Skeletal muscle tissue (tissue), 4 donors: Measurements from ENCODE around the gene MLLT6. TPM values are rescaled to one million over a fixed set of nuclear protein-coding genes. Genes with fewer than 3 reads are reported as not detected.

ENCODE experiments used
- H3K27ac ChIP-seq: one replicate; pipeline ENCODE4 v1.7.0; 2013; ENCODE audit warnings: mild to moderate bottlenecking, low read depth, low read length, inconsistent platforms
- H3K27me3 ChIP-seq, 3 donors: one replicate each; pipeline ENCODE4 v1.7.0; 2013; ENCODE audit warnings: low read length in 3 of 3; ENCODE audit not compliant: control insufficient read depth in 3 of 3, insufficient read depth in 3 of 3
- H3K36me3 ChIP-seq, 3 donors: one replicate each; pipeline ENCODE4 v1.7.0; 2013; ENCODE audit warnings: low read length in 3 of 3; ENCODE audit not compliant: control insufficient read depth in 3 of 3, insufficient read depth in 3 of 3
- H3K4me1 ChIP-seq, 3 donors: one replicate each; pipeline ENCODE4 v1.7.0; 2013; ENCODE audit warnings: low read length in 3 of 3, mild to moderate bottlenecking in 3 of 3; ENCODE audit not compliant: control insufficient read depth in 3 of 3, insufficient read depth in 3 of 3
- H3K4me3 ChIP-seq, 3 donors: one replicate each; pipeline ENCODE4 v1.7.0; 2013; ENCODE audit warnings: low read length in 3 of 3
- H3K9ac ChIP-seq, 3 donors: one replicate each; pipeline ENCODE4 v1.7.0; 2013; ENCODE audit warnings: low read length in 3 of 3, mild to moderate bottlenecking in 3 of 3, moderate library complexity in 2 of 3, low read depth in 1 of 3
- H3K9me3 ChIP-seq, 3 donors: one replicate each; pipeline ENCODE4 v1.7.0; 2013; ENCODE audit warnings: low read length in 3 of 3; ENCODE audit not compliant: control insufficient read depth in 3 of 3
- total RNA-seq: library from RNA; depleted of rRNA; stranded (reverse); fragments of >200 nt; gene quantifications from one replicate; pipeline ENCODE4 v1.2.3, GENCODE V29; 2014
- donor health status: Osteomylitis.

Gene MLLT6
- total RNA-seq, 1 donor from 2014 or later = 16.2 TPM

DNA sequence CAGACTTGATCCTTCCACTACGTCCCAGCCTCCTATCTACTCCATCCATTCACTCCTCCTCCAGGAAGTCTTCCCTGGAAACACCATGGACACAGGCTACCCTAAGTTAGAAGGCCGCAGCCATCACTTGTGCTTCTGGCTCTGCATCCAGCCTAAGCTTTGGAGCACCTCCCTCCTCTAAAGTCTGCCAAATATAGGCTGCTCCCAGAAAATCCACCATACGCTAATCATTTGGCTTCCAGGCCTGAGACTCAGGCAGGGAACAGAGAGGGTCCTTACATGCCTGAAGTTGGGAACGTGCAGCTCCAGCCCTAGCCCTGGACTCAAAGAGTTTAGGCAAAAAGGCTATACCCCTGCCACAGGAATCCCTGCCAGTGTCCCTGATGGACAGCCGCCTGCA is 36.4 kb downstream of the MLLT6 start:
- H3K4me1 ChIP-seq = peaks cover 23 to 34% (median 30%) of the 10 kb centered on the region in 3 donors
- peak overlapping the region in 1 of 3 donors; percentile 38 for H3K4me3 ChIP-seq
- peaks cover 0 to 14% (median 12%) of the 10 kb centered on the region in 3 donors for H3K36me3 ChIP-seq
- peaks cover 14 to 23% (median 19%) of the 10 kb centered on the region in 3 donors for H3K27me3 ChIP-seq
- H3K9me3 ChIP-seq = no peaks in the 10 kb centered on the region
- H3K9ac ChIP-seq = peak overlapping the region; percentile 56 to 62 (median 57)
- H3K27ac ChIP-seq = peak overlapping the region; percentile 76

DNA sequence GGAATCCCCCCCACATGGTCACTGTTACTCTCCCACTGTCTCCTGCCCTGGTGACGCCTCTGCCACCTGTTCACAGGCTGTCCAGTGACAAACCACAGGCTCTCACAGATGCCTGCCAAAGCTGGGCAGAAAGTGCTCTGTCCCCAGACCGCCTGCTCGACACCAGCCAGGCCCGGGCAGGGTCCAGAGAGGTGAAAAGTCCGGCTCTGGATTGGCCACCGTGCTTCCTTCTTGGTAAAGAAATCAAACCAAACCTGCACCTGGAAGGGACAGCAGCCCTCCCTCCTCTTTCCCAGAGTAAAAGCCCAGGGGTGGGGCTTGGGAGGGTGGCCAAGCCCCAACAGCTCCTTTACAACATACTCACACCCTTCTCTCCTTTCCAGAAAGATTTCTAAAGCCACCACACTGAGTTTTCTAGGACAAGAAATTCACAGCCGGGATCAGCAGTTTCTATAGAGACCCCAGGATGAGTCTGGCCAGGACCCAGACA is 36.9 kb downstream of the MLLT6 start:
- Histone ChIP-seq H3K27ac (peak overlapping the region; percentile 76), H3K4me1 (peaks cover 25 to 39% (median 34%) of the 10 kb centered on the region in 3 donors), H3K9me3 (no peaks in the 10 kb centered on the region), H3K27me3 (peaks cover 14 to 25% (median 24%) of the 10 kb centered on the region in 3 donors), H3K9ac (peak overlapping the region; percentile 56 to 62 (median 57)), H3K4me3 (peak overlapping the region in 1 of 3 donors; percentile 38), H3K36me3 (peaks cover 0 to 14% (median 12%) of the 10 kb centered on the region in 3 donors)

DNA sequence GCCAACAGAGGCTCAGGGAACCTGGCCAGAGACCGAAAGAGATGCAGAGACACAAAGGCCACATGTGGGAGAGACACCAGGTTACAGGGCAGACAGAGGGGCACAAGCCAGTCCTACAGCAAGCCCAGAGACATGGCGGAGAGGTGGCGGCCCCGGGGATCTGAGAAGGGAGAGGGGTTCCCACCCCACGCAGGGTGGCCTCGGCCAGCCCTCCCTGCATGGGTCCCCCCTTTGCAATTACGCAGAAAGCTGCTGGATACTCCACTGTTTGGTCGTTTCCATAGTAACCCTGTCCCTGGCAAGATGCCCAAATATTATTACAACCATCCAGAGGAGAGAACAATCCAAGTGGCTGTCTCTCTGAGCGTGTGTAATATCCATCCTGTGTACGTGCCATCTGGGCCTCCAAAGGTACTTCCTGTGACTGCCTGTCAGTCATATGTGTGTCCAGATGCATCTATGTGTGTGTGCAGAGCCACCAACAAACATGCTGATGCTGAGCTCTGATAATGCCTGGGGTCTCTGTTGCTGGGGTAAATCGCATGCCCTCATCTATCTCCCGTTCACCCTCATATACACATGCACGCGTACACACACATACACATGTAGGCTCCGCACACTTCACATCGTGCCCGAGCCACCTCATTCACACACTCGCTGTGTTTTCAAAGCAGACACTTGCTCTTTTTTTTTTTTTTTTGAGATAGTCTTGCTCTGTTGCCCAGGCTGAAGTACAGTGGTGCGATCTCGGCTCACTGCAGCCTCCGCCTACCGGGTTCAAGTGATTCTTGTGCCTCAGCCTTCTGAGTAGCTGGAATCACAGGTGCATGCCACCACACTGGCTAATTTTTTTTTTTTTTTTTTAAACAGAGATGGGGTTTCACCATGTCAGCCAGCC is 37.6 kb downstream of the MLLT6 start:
- H3K9ac ChIP-seq = peak overlapping the region in 2 of 3 donors; percentile 56 to 62
- peak overlapping the region; percentile 76 for H3K27ac ChIP-seq
- peaks cover 15 to 26% (median 26%) of the 10 kb centered on the region in 3 donors for H3K27me3 ChIP-seq
- peaks cover 26 to 42% (median 34%) of the 10 kb centered on the region in 3 donors for H3K4me1 ChIP-seq
- H3K36me3 ChIP-seq = peaks cover 0 to 12% (median 12%) of the 10 kb centered on the region in 3 donors
- H3K4me3 ChIP-seq = peak overlapping the region in 1 of 3 donors; percentile 17
- no peaks in the 10 kb centered on the region for H3K9me3 ChIP-seq

DNA sequence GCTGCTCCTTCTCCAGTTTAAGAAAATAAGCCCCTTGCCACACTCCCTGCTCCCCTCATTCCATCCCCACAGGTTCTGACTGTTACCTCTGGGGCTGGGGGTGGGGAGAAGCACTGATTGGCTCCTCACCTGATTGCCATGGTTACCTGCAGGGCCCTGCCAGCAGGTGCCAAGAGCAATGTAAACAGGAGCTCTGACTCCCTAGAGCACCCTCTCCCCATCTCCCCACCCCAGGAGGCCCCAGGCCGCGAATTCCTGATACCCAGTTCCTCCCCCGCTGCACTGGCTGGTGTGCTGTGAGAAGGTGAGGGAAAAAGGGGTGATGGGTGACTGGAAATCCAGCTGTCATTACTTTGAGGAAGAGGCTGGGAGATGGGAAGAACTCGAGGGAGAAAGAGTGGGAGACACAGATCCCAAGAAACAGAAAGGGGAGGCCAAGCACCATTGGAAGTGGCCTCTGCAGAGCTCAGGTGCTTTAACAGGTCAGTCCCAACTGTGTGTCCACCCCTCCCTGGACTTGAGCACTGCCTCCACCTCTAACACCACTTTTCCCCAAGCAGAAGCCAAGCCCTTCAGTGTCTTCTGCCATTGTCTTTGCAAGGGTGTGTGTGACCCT is 38.6 kb downstream of the MLLT6 start:
- peaks cover 19 to 32% (median 28%) of the 10 kb centered on the region in 3 donors for H3K27me3 ChIP-seq
- no peak overlapping the region for H3K4me3 ChIP-seq
- no peak overlapping the region for H3K27ac ChIP-seq
- no peaks in the 10 kb centered on the region for H3K9me3 ChIP-seq
- peaks cover 33 to 47% (median 37%) of the 10 kb centered on the region in 3 donors for H3K4me1 ChIP-seq
- no peak overlapping the region for H3K9ac ChIP-seq
- H3K36me3 ChIP-seq = peaks cover 0 to 8% (median 8%) of the 10 kb centered on the region in 3 donors

DNA sequence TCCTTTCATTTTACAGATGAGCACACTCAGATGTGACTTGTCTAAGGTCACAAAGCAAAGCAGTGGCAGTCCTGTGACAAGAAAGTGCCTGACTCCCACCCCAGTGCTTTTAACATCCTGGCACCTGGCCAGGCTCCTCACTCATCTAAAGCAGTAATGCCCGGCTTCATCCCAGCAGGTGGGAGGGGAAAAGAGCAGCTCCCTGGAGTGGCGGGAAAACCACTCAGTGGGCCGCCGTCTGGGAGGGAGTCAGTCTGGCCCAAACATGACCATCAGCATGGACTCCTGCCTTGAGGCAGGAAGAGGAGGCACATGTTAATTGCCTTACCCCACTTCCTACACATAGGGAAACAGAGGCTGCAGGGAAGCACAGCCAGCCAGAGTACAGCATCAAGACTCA is 40.5 kb downstream of the MLLT6 start:
- H3K4me1 ChIP-seq = peaks cover 50 to 65% (median 51%) of the 10 kb centered on the region in 3 donors
- no peaks in the 10 kb centered on the region for H3K9me3 ChIP-seq
- H3K4me3 ChIP-seq = no peak overlapping the region
- H3K36me3 ChIP-seq = no peaks in the 10 kb centered on the region
- H3K27me3 ChIP-seq = peaks cover 11 to 42% (median 30%) of the 10 kb centered on the region in 3 donors
- H3K9ac ChIP-seq = peak overlapping the region in 1 of 3 donors; percentile 33
- no peak overlapping the region for H3K27ac ChIP-seq

DNA sequence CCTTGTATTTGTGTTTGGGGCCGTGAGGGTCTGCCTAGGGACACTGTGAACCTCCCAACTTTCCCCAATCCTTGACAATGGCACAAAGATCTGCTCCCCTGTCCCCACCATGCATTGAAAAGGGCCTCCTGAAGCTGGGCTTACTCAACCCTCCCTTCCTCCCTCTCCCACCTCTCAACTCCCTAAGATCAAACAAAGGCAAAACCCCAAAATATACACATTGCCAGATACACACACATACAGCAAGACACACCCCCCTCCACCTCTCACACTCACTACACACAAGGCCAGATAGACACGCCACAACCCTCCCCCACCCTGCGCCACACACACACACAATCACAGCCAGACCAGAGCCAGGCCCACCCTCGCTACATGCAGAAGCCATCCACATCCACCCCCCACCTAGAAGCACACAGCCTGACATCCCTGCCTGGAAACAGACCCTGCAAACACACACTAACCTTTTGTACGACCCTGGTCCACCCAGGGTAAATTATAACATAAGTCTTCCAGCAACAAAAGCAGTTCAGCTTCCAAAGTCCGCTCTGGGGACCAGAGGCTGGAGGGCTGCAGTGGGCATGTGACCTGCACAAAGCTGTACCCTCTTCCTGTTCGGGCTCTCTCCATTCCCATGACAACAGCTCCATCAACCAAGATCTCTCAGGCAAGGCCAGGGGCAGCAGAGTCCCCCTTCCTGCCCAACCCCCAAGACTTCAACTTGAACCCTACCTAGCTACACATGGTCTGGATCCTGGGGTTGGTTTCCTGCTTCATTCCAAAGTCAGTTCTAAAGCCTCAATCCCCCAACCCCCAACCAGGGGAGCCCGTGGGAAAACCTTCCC is 41.2 kb downstream of the MLLT6 start:
- no peak overlapping the region for H3K27ac ChIP-seq
- H3K9ac ChIP-seq = peak overlapping the region in 2 of 3 donors; percentile 23 to 50
- H3K9me3 ChIP-seq = no peaks in the 10 kb centered on the region
- H3K27me3 ChIP-seq = peaks cover 11 to 49% (median 36%) of the 10 kb centered on the region in 3 donors
- H3K4me1 ChIP-seq = peaks cover 47 to 66% (median 56%) of the 10 kb centered on the region in 3 donors
- no peaks in the 10 kb centered on the region for H3K36me3 ChIP-seq
- H3K4me3 ChIP-seq = peak overlapping the region in 1 of 3 donors; percentile 76

DNA sequence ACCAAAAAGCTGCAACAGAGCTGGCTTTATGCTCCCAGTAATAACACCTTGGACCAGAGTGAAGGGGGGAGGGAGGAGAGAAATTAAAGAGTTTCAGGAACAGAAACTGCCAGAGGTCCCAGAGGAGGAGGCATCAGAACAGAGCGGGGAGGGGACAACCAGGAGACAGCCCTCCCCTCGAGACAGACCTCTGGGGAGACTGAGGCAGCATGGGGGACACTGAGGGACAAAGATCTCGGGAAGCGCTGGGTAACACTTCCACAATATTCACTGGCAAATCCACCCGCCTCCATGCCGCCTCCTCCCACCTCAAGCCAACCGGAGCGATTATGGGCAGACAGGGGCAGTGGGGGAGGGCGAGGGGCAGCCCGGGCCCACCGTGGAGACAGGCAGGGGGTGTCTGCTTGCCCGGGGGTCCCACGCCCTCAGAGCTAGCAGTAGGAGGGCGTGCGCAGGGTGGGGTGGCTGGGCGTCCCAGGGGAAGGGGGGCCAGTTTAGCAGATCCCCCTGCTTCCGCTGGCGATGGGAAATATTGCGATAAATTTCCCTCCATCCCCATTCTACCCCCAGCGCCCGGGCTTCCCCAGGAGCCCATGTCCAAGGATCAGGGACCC is 41.9 kb downstream of the MLLT6 start:
- Histone ChIP-seq H3K4me1 (peaks cover 43 to 62% (median 53%) of the 10 kb centered on the region in 3 donors), H3K9me3 (no peaks in the 10 kb centered on the region), H3K9ac (peak overlapping the region; percentile 10 to 50 (median 23)), H3K4me3 (peak overlapping the region in 2 of 3 donors; percentile 54 to 76), H3K27me3 (peaks cover 11 to 55% (median 39%) of the 10 kb centered on the region in 3 donors), H3K27ac (no peak overlapping the region), H3K36me3 (no peaks in the 10 kb centered on the region)

DNA sequence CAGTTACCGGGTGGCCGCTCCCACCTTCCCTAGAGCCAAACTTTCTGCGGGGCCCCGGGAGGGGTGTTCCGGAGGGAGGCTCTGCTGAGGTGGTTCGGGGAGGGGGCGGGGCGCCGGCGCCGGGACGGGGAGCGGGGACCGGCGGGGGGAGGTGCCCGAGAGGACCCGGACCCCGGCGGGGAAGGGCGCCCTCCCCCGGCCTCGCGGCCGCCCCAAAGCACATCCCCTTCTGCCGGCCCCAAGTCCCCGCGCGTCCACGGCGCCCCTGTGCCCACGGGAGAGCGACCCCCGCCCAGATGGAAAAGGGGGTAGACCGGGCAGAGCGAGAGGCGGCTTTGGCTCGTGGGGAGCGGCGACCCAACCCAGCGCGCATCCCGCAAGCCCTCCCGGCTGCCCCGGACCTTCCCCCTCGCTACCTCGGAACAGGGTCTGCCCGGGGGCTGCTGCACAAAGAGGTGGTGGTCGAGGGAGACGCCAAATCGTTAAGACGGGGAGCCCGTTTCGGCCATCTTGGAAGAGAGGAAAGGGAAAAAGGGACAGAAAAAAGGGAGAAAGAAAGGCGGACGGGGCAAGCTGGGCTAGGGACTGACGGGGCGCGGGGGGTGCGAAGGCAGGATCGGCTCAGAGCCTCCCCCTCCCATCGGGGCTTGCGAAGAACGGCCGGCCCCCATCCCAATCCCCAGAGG is 42.5 kb downstream of the MLLT6 start:
- peaks cover 40 to 60% (median 50%) of the 10 kb centered on the region in 3 donors for H3K4me1 ChIP-seq
- H3K27me3 ChIP-seq = peaks cover 11 to 59% (median 39%) of the 10 kb centered on the region in 3 donors
- H3K4me3 ChIP-seq = peak overlapping the region; percentile 64 to 76 (median 70)
- no peaks in the 10 kb centered on the region for H3K9me3 ChIP-seq
- H3K9ac ChIP-seq = peak overlapping the region; percentile 64 to 76 (median 68)
- H3K36me3 ChIP-seq = peaks cover 0 to under 1% (median 0%) of the 10 kb centered on the region in 3 donors
- H3K27ac ChIP-seq = peak overlapping the region; percentile 62
